Neutrophil (primary cell): ENCODE results near the gene GAS1.

Experiments
- H3K27ac ChIP-seq: fragments of 200-600 bp; sonication (generic); 2 replicates; pipeline ENCODE4 v1.5.1; 2016; ENCODE audit warnings: mild to moderate bottlenecking, moderate library complexity
- H3K27me3 ChIP-seq: fragments of 200-600 bp; sonication (generic); 2 replicates; pipeline ENCODE4 v1.6.0; 2016; ENCODE audit warnings: mild to moderate bottlenecking
- H3K36me3 ChIP-seq: fragments of 200-600 bp; sonication (generic); 2 replicates; pipeline ENCODE4 v1.5.1; 2017
- H3K4me1 ChIP-seq, 2 experiments: fragments of 200-600 bp in 1 of 2; sonication (generic) in 1 of 2; 1 replicate in 1 of 2; 2 replicates in 1 of 2; pipeline versions ENCODE4 v1.5.1 to v1.6.1; 2013 to 2016; ENCODE audit warnings: low read depth in 1 of 2, low read length in 1 of 2, mild to moderate bottlenecking in 1 of 2, moderate library complexity in 1 of 2; ENCODE audit not compliant: control insufficient read depth in 1 of 2, insufficient read depth in 1 of 2
- H3K4me3 ChIP-seq, 2 experiments: fragments of 200-600 bp in 1 of 2; sonication (generic) in 1 of 2; 1 replicate in 1 of 2; 2 replicates in 1 of 2; pipeline ENCODE4 v1.5.1; 2013 to 2016; ENCODE audit warnings: low read depth in 1 of 2, low read length in 1 of 2, mild to moderate bottlenecking in 1 of 2, moderate library complexity in 1 of 2
- H3K9me3 ChIP-seq: fragments of 200-600 bp; sonication (generic); 2 replicates; pipeline ENCODE4 v1.5.1; 2016
- TF ChIP-seq, protein P1 (sequence below): fragments of 200-600 bp; sonication (generic); IDR thresholded peaks from 2 replicates; pipeline ENCODE4 v1.5.1; 2016; ENCODE audit warnings: antibody characterized with exemption

The GAS1 gene

GRCh38 chr9:86987900-86988299, 40.6 kb upstream of the GAS1 start:
- H3K4me1 ChIP-seq = peaks cover 0 to 2% of the 10 kb centered on the region in 2 experiments
- TF ChIP-seq, protein P1, sequence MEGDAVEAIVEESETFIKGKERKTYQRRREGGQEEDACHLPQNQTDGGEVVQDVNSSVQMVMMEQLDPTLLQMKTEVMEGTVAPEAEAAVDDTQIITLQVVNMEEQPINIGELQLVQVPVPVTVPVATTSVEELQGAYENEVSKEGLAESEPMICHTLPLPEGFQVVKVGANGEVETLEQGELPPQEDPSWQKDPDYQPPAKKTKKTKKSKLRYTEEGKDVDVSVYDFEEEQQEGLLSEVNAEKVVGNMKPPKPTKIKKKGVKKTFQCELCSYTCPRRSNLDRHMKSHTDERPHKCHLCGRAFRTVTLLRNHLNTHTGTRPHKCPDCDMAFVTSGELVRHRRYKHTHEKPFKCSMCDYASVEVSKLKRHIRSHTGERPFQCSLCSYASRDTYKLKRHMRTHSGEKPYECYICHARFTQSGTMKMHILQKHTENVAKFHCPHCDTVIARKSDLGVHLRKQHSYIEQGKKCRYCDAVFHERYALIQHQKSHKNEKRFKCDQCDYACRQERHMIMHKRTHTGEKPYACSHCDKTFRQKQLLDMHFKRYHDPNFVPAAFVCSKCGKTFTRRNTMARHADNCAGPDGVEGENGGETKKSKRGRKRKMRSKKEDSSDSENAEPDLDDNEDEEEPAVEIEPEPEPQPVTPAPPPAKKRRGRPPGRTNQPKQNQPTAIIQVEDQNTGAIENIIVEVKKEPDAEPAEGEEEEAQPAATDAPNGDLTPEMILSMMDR = no peak
- H3K4me3 ChIP-seq = no peak overlapping the region
- H3K27me3 ChIP-seq = peaks cover 6% of the 10 kb centered on the region
- H3K9me3 ChIP-seq = no peaks in the 10 kb centered on the region
- no peaks in the 10 kb centered on the region for H3K36me3 ChIP-seq
- H3K27ac ChIP-seq = no peak overlapping the region

DNA sequence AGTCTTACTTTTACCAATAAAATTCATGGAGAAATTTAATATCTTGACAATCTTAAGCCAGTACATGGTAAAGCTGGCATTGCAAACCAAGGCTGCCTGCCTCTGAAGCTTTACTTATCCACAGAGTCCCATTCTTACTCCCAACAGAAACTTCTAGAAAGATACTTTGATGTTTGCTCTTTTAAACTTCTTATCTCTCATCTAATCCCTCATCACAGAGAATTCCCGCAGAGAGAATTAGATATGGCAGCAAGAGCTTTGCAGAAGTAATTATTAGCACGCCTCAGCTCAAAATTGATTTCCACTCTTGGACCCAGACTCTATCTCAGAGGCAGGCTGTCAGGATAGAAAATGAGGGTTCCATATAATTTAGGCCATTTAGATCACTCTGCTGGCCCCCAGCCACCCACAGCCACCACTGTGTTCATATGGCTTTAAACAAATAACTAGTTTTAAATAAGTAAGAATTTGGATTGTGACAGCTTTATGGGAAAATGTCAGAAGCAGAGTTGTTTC, 37.9 kb upstream of the GAS1 start:
- Histone ChIP-seq H3K4me1 (no peaks in the 10 kb centered on the region), H3K4me3 (no peak overlapping the region), H3K9me3 (no peaks in the 10 kb centered on the region), H3K27me3 (peaks cover 6% of the 10 kb centered on the region), H3K36me3 (no peaks in the 10 kb centered on the region), H3K27ac (no peak overlapping the region)
- TF ChIP-seq, protein P1 = no peak

- Histone ChIP-seq H3K27me3 (peaks cover 6% of the 10 kb centered on the region), H3K36me3 (no peaks in the 10 kb centered on the region), H3K4me1 (no peaks in the 10 kb centered on the region), H3K9me3 (no peaks in the 10 kb centered on the region), H3K27ac (no peak overlapping the region), H3K4me3 (no peak overlapping the region)
- TF ChIP-seq, protein P1 = no peak
Measured at GRCh38 chr9:86983620-86984259, 36.4 kb upstream of the GAS1 start.

- Histone ChIP-seq H3K27ac (no peak overlapping the region), H3K9me3 (no peaks in the 10 kb centered on the region), H3K4me3 (no peak overlapping the region), H3K4me1 (no peaks in the 10 kb centered on the region), H3K27me3 (peaks cover 6% of the 10 kb centered on the region), H3K36me3 (no peaks in the 10 kb centered on the region)
- TF ChIP-seq, protein P1 = no peak
Measured at GRCh38 chr9:86983249-86983619, 35.9 kb upstream of the GAS1 start.

GRCh38 chr9:86980802-86981201, 33.5 kb upstream of the GAS1 start:
- H3K4me1 ChIP-seq = no peaks in the 10 kb centered on the region
- H3K4me3 ChIP-seq = no peak overlapping the region
- no peaks in the 10 kb centered on the region for H3K9me3 ChIP-seq
- H3K27me3 ChIP-seq = peaks cover 6% of the 10 kb centered on the region
- H3K27ac ChIP-seq = no peak overlapping the region
- no peaks in the 10 kb centered on the region for H3K36me3 ChIP-seq
- TF ChIP-seq, protein P1 = no peak
